Tibial artery (tissue), 4 donors: ENCODE results near the gene OGFOD2.
"Not testable (repeated sequence)": the region's sequence is repeated elsewhere in the genome, so short reads cannot be mapped to it uniquely, and the experiment has no call there.

Source experiments
- DNase-seq, 2 donors: peaks; one replicate each; pipeline ENCODE4 v3.0.0-alpha.2; 2019
- H3K27ac ChIP-seq, 2 donors: fragments of 200-600 bp; sonication (generic) in 1 of 2; 1 replicate in 1 of 2; 2 replicates in 1 of 2; pipeline ENCODE4 v1.5.1; 2018 to 2019; ENCODE audit warnings: mild to moderate bottlenecking in 1 of 2
- H3K27me3 ChIP-seq, 2 donors: fragments of 200-600 bp; sonication (generic) in 1 of 2; one replicate each; pipeline versions ENCODE4 v1.5.1 to v1.6.0; 2016 to 2019
- H3K36me3 ChIP-seq, 3 donors: fragments of 200-600 bp; sonication (generic) in 2 of 3; one replicate each; pipeline ENCODE4 v1.5.1; 2016 to 2019; ENCODE audit warnings: mild to moderate bottlenecking in 2 of 3
- H3K4me1 ChIP-seq, 4 donors: fragments of 200-600 bp; sonication (generic) in 2 of 4; 1 replicate in 3 of 4; 2 replicates in 1 of 4; pipeline ENCODE4 v1.5.1; 2016 to 2019
- H3K4me3 ChIP-seq, 2 donors: fragments of 200-600 bp; sonication (generic) in 1 of 2; 1 replicate in 1 of 2; 2 replicates in 1 of 2; pipeline ENCODE4 v1.5.1; 2018 to 2019; ENCODE audit warnings: mild to moderate bottlenecking in 2 of 2
- H3K9me3 ChIP-seq, 3 donors: fragments of 200-600 bp; sonication (generic) in 1 of 3; one replicate each; pipeline ENCODE4 v1.5.1; 2016 to 2019
- intact Hi-C: fragments of 100-400 bp; cut with DNase I; formaldehyde crosslinking; loops from one replicate; pipeline ENCODE4 v1.15.0; 2023; ENCODE audit warnings: low total_unique reads
- TF ChIP-seq, protein P1 (sequence below), 2 experiments: fragments of 200-600 bp in 1 of 2; fragments of 450-650 bp in 1 of 2; IDR thresholded peaks; one replicate each; pipeline ENCODE4 v1.5.1; 2017 to 2019; ENCODE audit warnings: antibody characterized with exemption in 2 of 2, mild to moderate bottlenecking in 1 of 2, moderate library complexity in 1 of 2

OGFOD2 gene

GRCh38 chr12:122932207-122932606 is 42.8 kb upstream of the OGFOD2 start:
- Histone ChIP-seq H3K36me3 (peaks cover 0 to 54% (median 18%) of the 10 kb centered on the region in 3 donors), H3K4me1 (no peaks in the 10 kb centered on the region), H3K27ac (no peak overlapping the region), H3K9me3 (no peaks in the 10 kb centered on the region), H3K27me3 (no peaks in the 10 kb centered on the region), H3K4me3 (no peak overlapping the region)
- no peak for DNase-seq
- TF ChIP-seq, protein P1, sequence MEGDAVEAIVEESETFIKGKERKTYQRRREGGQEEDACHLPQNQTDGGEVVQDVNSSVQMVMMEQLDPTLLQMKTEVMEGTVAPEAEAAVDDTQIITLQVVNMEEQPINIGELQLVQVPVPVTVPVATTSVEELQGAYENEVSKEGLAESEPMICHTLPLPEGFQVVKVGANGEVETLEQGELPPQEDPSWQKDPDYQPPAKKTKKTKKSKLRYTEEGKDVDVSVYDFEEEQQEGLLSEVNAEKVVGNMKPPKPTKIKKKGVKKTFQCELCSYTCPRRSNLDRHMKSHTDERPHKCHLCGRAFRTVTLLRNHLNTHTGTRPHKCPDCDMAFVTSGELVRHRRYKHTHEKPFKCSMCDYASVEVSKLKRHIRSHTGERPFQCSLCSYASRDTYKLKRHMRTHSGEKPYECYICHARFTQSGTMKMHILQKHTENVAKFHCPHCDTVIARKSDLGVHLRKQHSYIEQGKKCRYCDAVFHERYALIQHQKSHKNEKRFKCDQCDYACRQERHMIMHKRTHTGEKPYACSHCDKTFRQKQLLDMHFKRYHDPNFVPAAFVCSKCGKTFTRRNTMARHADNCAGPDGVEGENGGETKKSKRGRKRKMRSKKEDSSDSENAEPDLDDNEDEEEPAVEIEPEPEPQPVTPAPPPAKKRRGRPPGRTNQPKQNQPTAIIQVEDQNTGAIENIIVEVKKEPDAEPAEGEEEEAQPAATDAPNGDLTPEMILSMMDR (IDR thresholded peaks at IDR 0.05) = no peak
- intact Hi-C loops = no loop called here

- H3K4me3 ChIP-seq = no peak overlapping the region
- TF ChIP-seq, protein P1 (IDR thresholded peaks at IDR 0.05) = no peak
- no peaks in the 10 kb centered on the region for H3K27me3 ChIP-seq
- H3K9me3 ChIP-seq = no peaks in the 10 kb centered on the region
- H3K36me3 ChIP-seq = peaks cover 0 to 74% (median 18%) of the 10 kb centered on the region in 3 donors
- DNase-seq = no peak
- H3K27ac ChIP-seq = no peak overlapping the region
- no peaks in the 10 kb centered on the region for H3K4me1 ChIP-seq
- intact Hi-C loops = no loop called here
These were observed 40.3 kb upstream of the OGFOD2 start for GRCh38 chr12:122934722-122935121.

- TF ChIP-seq, protein P1 (IDR thresholded peaks at IDR 0.05) = no peak
- Histone ChIP-seq H3K27ac (no peak overlapping the region), H3K4me3 (no peak overlapping the region), H3K36me3 (peaks cover 0 to 74% (median 18%) of the 10 kb centered on the region in 3 donors), H3K9me3 (no peaks in the 10 kb centered on the region), H3K4me1 (no peaks in the 10 kb centered on the region), H3K27me3 (no peaks in the 10 kb centered on the region)
- no peak for DNase-seq
- intact Hi-C loops = no loop called here
These were observed 39.7 kb upstream of the OGFOD2 start for GRCh38 chr12:122935318-122935717.

DNA sequence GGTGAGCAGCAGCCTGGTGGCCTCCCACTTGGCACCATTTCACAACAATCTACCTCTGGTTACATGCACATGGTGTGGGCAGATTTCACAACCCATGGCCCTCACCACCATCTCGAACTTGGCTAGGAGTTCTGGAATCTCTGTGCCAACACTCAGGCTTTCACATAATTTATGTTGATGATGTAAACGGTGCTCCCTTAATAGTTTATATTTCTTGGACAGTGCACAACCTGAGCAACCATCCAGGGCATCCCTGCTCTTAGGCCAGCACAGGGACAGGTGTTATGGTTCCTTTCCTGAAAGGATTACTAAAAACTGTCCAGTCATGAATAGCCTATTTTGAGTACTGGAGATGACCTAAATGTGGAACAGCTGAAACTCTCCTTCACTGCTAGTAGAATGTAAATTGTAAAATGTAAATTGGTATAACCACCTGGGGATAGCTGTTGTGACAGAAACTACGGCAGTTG is 37.4 kb upstream of the OGFOD2 start:
- Histone ChIP-seq H3K9me3 (no peaks in the 10 kb centered on the region), H3K27me3 (no peaks in the 10 kb centered on the region), H3K4me1 (peaks cover 0 to 12% (median 2%) of the 10 kb centered on the region in 4 donors), H3K36me3 (peaks cover 0 to 55% (median 15%) of the 10 kb centered on the region in 3 donors), H3K4me3 (no peak overlapping the region), H3K27ac (no peak overlapping the region)
- TF ChIP-seq, protein P1 (IDR thresholded peaks at IDR 0.05) = no peak
- DNase-seq = no peak
- intact Hi-C loops = no loop called here

DNA sequence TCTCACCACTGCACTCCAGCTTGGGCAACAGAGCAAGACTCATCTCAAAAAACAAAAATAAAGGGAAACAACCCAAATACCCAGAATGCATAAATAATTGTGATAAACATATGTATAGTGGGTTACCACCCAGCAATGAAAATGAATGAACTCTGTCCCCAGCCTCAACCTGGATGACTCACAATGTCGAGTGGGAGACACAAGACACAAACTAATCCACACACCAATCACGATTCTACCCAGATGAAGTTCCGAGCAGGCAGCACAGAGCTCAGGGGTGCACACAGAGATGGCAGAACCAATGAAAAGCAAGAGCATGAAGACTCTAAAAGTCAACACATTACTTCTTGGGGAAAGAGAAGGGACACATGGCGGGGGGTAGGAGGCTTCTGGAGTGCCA is 35.9 kb upstream of the OGFOD2 start:
- H3K36me3 ChIP-seq = peaks cover 0 to 49% (median 15%) of the 10 kb centered on the region in 3 donors
- intact Hi-C loops = no loop called here
- no peaks in the 10 kb centered on the region for H3K27me3 ChIP-seq
- H3K9me3 ChIP-seq = no peaks in the 10 kb centered on the region
- H3K4me1 ChIP-seq = peaks cover 0 to 12% (median 5%) of the 10 kb centered on the region in 4 donors
- DNase-seq = no peak
- H3K27ac ChIP-seq = no peak overlapping the region
- TF ChIP-seq, protein P1 (IDR thresholded peaks at IDR 0.05) = no peak
- no peak overlapping the region for H3K4me3 ChIP-seq

- H3K27me3 ChIP-seq, H3K9me3 ChIP-seq, H3K27ac ChIP-seq, DNase-seq, H3K4me3 ChIP-seq, intact Hi-C loops: not testable (repeated sequence)
- H3K4me1 ChIP-seq = peaks cover 0 to 17% (median 10%) of the 10 kb centered on the region in 4 donors
- peaks cover 0 to 38% (median 6%) of the 10 kb centered on the region in 3 donors for H3K36me3 ChIP-seq
These were observed 33.7 kb upstream of the OGFOD2 start for GRCh38 chr12:122941351-122941750.
